H1 (cell line): Measurements from ENCODE around the gene HLA-C. TPM values are rescaled to one million over a fixed set of nuclear protein-coding genes. Genes with fewer than 3 reads are reported as not detected.

ENCODE experiments used
- EZH2 ChIP-seq: fragments of 200-600 bp; sonication (generic); IDR thresholded peaks from 2 replicates; pipeline ENCODE4 v1.7.1; 2012; ENCODE audit warnings: low read depth, mild to moderate bottlenecking, moderate library complexity, low read length, inconsistent platforms; ENCODE audit not compliant: severe bottlenecking
- FOSL1 ChIP-seq: IDR thresholded peaks from 2 replicates; pipeline ENCODE4 v1.6.1; 2011; ENCODE audit warnings: mild to moderate bottlenecking, low read depth, low read length, moderate library complexity; ENCODE audit not compliant: insufficient read depth
- RAD21 ChIP-seq, 2 experiments: IDR thresholded peaks in 1 of 2; conservative IDR thresholded peaks in 1 of 2; 2 replicates each; pipeline ENCODE4 v1.6.1; 2011; ENCODE audit warnings: low read depth in 2 of 2, low read length in 2 of 2, improper control_type of control experiment in 1 of 2, inconsistent platforms in 1 of 2, mild to moderate bottlenecking in 1 of 2, moderate library complexity in 1 of 2
- SP2 ChIP-seq: IDR thresholded peaks from 2 replicates; pipeline ENCODE4 v1.6.1; 2012; ENCODE audit warnings: mild to moderate bottlenecking, low read length, inconsistent platforms
- polyA plus RNA-seq, 7 experiments: library from polyadenylated mRNA; depleted of rRNA in 3 of 7; stranded (reverse) in 5 of 7; unstranded in 2 of 7; fragments of >200 nt in 5 of 7; fragments of 200-250 nt in 2 of 7; gene quantifications; 1 replicate in 5 of 7; 2 replicates in 1 of 7; 4 replicates in 1 of 7; pipeline versions ENCODE4 v1.2.1 to v1.2.3, GENCODE V29; 2011 to 2013; ENCODE audit warnings: missing spikeins in 2 of 7, mixed read lengths in 2 of 7
- total RNA-seq: library from RNA; stranded (reverse); fragmentation: NEBNext Ultra II Directional; extraction: Animal tissue kit (Norgen Biotek cat#: 25700); gene quantifications from 2 replicates; pipeline ENCODE4 v1.2.1, GENCODE V29; 2021

Gene HLA-C
- total and polyA plus RNA-seq, 2 of the 8 experiments (the other 6 are each of a cell fraction or from before 2014, with no cell fraction given): 245 to 360 TPM

GRCh38 chr6:31249184-31249583, 22.7 kb downstream of the HLA-C start (continued):
- TF ChIP-seq SP2: no peak
- no peak for TF ChIP-seq FOSL1
- TF ChIP-seq EZH2: no peak
- TF ChIP-seq RAD21 (IDR thresholded peaks at IDR 0.05 in 1 of 2, conservative IDR thresholded peaks at IDR 0.05 in 1 of 2; ENCODE audit: low read depth in 2 of 2, low read length in 2 of 2): no peak
